Esophagus mucosa (tissue), 1 donor: Measurements from ENCODE around the gene PRKAG2. TPM values are rescaled to one million over a fixed set of nuclear protein-coding genes. Genes with fewer than 3 reads are reported as not detected.

ENCODE experiments used
- ATAC-seq: fragments of 200-7000 bp; cut with Tn5 transposase; one replicate; pipeline ENCODE4 v1.9.1; 2020
- total RNA-seq: library from RNA; stranded (reverse); gene quantifications from one replicate; pipeline ENCODE4 v1.2.4, GENCODE V29; 2023
- donor health status: DM: yes; HTN: yes; CAD: no.

The PRKAG2 gene
- total RNA-seq, 1 donor from 2014 or later: 9.5 TPM

DNA sequence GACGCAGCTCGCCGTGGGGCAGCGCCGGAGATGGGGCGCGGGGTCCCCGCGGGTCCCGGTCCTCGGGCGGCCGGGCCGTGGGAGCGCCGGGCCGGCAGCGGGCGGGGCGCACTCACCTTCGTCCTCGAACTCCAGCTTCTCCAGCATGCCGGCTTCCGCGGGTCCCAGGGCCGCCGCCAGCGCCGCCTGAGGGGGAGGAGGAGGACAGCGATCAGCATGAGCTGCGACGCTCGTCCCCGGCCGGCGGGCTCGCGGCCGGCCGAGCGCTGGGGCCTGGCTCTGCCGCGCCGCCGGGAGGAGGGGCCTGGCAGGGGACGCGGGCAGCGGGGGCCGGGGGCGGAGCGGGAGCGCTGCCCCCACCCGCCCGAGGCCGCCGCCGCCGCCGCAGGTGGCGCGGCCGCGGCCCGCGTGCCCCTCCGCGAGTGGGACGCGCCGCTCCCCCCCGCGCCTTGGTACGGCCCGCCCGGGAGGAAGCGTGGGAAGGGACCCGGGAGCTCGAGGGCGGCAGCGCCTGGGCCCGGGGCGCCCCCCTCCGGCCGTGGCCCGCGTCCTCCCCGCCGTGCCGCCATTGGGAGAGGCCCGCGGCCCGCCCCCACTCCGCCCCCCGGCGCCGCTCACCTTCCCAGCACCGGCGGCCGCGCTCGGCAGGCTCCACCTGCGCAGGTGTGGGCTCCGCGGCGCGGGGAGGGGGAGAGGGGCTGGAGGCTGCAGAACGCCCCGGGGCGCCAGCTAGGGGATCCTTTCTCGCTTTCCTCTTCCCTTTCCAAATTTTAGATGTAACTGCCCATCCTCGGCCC, 244.8 kb downstream of the PRKAG2 start:
- ATAC-seq: peak; percentile 93

DNA sequence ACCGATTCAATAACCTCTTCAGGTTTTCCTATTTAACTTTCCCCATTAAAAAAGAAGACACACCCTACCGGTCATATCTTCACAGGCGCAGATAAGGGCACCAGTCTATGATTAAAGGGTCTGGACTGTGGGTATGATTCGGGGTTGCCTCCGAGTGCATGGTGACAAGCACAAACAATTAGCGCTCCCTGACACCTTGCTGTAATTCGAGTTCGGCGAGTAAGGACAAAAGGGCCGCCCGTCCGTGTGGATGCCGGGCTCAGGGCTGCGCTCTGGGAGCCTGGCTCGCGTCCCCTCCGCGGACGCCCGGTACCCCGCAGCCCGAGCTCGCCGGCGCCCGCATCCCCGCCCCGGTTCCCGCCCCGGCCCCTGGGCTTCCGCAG, 245.4 kb downstream of the PRKAG2 start:
- ATAC-seq: peak; percentile 38

DNA sequence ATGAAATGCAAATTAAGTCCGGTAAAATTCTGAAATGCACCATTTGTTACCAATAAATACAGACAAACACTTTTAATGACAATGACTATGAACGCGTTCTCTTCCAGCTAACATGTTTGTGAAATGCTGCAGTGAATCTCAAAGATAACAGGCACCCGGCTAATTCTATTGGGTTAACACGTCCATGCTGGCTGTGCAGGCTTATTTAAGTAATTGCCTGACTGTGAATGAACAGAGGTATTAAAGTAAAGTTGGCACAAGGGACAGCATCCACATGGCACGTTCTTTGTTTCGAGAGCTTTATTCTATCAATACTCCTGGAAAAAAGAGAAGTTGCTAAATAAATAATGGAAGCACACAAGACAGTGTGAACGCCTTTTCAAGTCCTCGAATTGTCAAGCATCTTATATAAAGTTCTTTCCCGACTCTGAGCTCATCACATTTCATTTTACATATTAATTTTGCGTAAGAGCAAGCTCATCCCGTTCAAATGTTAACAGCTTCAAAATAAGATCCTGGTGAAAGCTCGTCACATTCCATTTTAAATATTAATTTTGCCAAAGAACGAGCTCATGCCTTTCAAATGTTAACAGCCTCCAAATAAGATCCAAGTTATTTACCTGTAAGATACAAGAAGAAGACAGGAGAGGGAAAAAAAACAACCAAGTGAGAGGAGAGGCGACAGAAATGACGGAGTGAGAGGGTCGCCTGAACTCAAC, 245.9 kb downstream of the PRKAG2 start:
- no peak for ATAC-seq

DNA sequence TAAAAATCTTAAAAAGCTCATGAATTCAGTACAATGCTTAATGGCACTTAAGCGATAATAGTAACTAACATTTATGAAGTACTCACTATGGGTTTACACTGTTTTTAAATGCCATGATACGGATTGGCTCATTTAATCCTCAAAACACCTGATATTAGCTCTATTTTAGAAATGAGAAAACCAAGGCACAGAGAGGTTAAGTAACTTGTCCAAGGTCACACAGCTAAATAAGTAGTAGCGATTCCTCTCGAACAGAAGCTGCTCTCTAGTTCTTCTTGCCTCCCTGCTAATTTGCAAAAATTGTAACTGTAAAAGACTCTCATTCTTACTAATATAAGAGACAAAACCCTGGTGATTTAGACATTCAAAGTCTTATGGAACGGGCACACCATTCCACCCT, 246.6 kb downstream of the PRKAG2 start:
- no peak for ATAC-seq

DNA sequence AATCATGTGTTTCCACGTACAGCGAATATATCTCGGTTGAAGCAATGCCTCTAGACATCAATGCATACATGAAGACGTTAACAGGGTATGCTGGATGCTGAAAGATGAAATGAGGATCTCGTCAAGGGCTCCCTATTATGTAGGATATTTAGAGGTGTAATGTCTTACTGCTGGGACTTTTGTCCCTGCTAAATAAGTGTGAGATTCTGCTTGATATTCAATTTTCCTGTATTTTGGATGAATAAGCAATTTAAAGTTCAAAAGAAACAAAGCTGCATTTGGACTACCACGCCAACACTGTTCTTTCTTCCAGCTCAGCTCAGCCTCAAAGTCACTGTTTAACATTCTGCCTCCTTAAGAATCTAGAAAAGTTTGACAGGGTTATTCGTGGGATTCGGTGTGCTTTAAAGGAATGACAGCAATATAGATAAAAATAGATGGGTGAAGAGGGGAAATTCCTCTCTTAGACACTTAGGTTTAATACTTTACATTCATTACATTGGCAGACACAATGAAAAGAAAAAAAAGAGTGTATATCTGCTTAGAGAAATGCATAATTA, 247.1 kb downstream of the PRKAG2 start:
- ATAC-seq: no peak

DNA sequence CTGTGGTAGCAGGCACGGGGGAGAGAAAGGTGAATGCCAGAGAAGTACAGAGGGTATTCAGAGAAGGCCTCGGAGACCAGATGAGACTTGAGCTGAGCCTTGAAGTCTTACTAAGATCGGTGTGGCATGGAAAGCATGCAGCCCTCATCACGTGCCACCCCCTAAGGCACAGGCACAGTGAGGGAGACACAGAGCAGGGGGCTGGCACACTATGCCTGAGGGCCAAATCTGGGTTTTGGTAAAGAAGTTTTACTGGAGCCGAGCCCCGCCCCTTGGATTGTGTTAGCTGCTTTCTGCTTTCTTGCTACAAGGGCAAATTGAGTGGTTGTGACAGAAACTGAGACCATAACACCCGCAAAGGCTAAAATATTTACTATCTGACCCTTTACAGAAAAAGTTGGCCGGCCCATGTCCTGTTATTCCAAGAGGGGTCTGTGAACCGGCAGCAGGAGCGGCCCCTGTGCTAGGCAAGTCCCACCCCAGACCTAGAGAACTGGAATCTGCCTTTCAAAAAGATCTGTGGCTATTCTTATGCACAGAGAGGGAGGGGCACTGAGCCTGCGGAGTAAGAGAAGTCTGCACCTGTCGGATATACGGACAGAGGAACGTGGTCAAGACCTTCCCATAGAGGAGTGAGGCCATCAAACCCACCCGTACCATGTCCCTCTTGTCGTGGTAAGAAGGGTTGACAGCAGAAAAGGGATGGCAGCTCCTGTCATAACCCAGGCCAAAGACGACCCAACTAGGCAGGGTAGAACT, 247.9 kb downstream of the PRKAG2 start:
- ATAC-seq: no peak

DNA sequence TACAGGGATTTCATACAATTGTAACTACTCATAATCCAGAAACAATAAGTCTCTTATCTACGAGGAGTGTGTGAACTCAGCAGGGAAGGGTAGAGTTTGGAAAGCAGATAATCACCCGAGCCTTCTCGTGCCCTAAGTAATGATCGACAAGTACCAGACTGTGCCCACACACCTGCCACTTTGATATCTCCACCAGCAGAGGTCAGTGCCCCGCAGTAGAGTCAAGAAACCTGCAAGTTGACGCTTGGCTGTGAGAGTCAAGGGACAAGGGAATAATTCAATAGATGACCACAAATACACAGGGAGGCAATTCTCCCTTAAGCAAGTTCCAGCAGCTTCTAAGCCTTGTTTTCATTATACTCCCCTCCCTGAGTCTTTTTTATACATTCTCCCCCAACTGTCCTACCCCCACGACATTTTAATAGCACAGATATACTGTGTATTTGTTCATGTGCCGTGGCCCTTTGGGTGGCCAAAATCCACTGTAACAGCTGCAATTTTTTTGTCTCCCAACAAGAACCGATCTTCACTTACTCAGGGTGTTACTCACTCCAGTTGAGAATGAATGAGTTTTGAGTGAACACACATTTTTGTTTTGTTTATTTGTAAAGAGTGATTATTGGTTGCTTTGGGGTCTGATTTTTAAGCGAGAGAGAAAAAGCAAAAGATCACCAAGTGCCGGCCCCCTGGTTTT, 250.3 kb downstream of the PRKAG2 start:
- peak; percentile 62 for ATAC-seq

DNA sequence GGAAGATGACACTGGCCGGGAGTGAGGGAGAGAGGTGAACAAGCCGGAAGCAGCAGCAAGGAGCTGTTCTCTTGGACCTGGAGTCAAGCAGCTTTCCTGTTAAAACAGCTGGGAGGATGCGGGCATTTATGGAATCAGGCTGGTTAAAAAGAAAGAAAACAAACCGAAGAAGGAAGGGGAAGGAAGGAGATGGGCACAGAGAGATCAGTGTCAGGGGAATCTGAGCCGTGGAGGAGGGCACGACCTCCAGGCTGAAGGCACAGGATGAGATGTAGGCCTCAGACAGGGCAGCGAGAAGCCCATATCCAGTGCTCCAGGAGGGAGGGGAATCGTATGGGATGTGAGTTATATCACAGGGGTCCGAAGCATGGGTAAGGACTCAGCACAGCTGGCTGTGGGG, 251.3 kb downstream of the PRKAG2 start:
- ATAC-seq: no peak

DNA sequence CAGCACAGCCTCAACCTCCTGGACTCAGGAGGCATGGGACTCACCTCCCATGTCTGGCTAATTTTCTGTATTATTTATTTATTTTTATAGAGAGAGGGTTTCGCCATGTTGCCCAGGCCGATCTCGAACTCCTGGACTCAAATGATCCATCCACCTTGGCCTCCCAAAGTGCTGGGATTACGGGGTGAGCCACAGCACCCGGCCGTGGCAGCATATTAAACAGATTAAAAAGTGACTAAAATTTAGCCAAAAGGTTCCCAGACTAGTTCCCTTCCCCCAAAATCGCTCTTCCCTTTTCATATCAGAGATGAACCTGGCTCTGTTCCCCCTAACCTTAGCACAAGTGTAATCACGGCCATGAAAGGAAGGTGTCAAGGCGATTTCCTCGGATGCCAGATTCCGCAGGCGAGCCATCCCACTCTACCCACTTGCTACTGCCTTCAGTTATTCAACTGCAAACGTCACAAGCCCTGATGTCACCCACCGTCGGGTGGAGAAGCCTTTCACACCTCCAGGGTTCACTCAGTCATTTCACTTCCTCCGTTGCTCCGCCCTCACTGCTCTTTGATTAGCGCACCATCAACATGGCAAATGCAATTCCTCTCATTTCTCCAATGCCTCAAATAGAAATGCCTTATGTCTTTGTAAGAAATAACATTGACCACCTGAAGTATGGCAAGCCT, 252.5 kb downstream of the PRKAG2 start:
- no peak for ATAC-seq

DNA sequence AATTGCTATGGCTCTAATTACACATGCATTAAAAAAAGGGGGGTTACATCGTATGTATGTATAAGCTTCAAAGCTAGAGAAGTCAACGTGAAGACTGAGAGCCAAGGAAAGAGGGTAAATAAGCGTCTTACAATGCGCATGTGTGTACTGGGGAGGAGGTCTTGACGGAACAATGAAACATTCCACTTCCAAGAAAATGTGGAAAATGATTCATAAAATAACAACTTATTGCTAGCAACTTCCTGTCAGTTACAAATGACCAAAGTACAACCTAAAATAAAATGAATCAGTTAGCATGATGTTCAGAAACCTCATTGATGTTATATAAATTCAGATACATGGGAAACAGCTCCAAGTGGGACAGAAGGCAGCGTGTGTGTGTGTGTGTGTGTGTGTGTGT, 253.1 kb downstream of the PRKAG2 start:
- no peak for ATAC-seq

DNA sequence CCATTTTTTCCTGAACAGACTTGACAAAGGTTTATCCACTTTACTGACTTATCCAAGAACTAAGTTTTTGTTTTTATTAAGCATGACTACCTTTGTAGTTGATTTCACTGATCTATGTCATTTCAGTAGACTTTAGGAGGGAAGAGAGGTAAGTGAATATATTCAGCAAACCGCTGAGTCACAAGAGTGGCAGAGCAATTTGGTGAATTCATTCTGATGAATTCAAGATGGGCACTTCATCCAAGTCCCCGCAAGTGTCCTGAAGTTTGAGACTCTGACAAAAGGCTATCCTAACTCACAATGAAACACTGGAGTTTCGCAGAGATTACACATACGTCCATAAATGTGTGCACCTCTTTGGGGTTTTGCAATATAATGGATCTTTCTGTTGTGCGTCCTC, 255.0 kb downstream of the PRKAG2 start:
- ATAC-seq: no peak

DNA sequence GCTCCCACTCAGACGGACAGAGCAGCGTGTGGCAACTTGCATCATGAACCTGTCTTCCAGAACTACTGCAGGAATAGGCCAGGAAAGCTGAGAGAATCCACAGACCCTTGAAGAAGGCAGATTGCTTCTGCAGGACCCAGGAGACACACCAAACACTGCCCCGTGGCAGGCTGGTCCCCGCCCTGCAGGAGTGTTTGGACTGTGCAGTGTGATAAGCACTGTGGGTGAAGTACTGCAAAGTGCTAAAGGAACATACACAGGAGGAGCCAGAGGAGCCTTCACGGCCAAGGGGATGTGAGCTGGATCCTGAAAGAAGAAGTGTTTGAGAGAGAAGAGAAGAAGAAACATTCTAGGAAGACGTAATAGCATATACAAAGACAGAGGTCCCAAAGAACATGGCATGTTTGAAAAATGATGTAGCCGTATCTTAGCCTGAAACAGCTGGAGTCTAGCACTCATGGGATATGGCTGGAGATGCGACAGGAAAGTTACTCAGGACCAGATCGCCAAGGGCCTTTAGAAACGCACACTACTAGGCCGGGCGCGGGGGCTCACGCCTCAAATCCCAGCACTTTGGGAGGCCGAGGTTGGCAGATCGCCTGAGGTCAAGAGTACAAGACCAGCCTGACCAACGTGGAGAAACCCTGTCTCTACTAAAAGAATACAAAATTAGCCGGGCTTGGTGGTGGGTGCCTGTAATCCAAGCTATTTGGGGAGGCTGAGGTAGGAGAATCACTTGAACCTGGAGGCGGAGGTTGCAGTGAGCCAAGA, 260.3 kb downstream of the PRKAG2 start:
- ATAC-seq: no peak

DNA sequence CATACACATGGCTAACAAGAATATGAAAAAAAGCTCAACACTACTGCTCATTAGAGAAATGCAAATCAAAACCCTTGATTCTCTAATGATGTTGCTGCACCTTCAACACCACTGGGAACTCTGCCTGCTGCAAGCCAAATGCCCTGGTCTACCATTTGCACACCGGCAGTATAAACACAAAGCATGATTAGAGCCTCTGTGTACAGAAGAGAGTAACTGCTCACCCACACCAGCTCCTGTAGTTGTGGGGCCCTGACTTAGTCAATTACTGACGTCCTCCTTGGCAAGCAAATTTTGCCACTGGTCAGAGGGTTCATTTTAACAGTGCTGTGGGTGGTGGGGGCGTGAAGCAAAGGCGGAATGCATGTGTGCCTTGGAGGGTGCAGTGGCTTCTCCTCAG, 261.1 kb downstream of the PRKAG2 start:
- ATAC-seq: no peak

DNA sequence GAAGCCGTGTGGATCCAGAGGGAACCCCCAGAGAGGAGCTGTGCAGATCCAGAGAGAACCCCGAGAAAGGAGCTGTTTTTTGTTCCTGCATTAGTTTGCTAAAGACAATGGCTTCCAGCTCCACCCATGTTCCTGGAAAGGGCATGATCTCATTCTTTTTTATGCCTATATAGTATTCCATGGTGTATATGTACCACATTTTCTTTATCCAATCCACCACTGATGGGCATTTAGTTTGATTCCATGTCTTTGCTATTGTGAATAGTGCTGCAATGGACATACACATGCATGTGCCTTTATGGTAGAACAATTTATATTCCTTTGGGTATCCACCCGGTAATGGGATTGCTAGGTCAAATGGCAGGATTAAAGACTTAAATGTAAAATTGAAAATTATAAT, 261.9 kb downstream of the PRKAG2 start:
- no peak for ATAC-seq

DNA sequence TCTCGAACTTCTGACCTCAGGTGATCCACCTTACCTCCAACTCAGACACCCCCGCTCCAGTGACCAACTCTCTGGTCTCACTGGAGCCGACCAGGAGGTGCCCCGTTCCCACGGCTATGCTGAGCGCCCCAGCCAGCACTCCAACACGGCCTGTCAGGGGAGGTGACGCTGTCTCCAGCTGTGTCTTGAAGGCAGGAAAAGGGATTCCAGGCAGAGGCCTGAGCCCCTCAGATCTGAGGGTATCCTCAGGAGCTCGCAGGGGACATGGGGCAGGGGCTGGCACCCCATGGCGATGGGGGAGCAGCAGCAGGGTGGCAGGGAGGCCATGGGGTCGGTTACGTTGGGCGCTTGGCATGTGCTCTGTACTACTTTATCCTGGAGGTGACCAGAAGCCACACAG, 262.9 kb downstream of the PRKAG2 start:
- no peak for ATAC-seq

DNA sequence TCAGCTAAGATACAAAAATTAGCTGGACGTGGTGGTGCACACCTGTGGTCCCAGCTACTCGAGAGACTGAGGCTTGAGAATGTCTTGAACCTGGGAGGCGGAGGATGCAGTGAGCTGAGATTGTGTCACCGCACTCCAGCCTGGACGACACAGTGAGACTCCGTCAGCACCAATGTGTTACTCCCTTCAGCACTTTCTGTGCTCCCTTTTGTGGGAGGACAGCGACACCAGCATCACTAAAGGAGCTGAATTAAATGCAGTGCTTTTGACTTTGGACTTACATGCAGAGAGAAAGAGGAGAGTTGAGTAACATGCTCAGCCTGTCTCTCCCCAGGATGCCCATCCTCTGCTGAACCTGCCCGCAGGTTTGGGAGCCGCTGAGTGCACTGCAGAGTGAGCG, 265.0 kb downstream of the PRKAG2 start:
- no peak for ATAC-seq

DNA sequence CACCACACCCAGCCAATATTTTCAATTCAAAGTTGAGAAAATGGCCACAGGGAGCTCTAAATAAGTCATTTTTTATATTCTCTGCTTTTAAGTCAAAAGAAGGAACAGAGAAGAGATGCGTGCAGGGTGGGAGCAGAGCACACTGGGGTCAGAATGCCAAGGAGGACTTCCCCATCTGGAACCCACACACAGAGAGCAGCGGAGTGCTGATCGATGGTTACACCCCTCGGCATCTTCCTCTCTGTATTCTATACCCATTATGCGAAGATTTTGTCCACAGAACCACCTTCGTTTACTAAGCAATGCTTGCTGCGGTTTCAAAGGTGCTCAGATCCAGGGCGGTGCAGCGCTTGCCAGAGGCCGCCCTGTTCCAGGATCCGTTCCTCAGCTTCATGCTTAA, 265.9 kb downstream of the PRKAG2 start:
- ATAC-seq: no peak

DNA sequence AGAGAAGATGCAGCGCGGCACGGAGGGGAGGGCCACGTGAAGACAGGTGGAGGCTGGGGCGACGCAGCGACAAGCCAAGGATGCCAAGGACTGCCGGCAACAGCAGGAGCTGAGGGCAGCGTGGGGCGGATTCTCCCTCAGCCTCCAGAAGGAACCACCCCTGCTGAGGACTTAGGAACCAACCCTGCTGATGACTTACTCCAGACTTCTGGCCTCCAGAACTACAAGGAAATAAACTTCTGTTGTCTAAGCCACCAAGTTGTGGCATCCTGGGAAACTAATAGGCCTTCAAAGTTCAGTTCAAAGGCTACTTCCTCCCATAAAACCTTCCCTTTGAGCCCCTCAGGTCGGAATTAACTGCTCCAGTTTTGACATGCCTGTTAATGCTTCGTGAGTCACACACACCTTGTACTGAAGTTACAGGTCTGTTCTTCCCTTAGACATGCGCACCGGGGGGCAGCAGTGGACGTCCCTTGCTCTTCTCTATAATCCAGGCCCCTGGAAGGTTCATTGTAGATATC, 268.8 kb downstream of the PRKAG2 start:
- peak; percentile 87 for ATAC-seq

DNA sequence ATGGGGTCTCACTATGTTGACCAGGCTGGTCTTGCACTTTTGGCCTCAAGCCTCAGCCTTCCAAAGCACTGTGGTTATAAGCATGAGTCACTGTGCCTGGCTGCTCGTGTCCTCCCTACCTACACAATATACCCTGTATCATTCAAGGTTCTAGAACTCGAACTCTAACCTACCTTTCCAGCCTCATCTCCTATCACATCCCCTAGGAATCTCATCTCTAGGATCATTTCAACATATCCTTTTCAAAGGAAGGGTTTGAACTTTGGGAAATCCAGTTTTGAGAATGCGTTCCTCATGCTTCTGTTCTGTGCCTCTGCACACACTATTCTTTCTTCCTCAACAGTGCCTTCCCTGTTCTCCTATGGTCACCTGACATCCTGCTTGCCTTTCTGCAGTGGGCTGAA, 269.4 kb downstream of the PRKAG2 start:
- ATAC-seq: no peak

DNA sequence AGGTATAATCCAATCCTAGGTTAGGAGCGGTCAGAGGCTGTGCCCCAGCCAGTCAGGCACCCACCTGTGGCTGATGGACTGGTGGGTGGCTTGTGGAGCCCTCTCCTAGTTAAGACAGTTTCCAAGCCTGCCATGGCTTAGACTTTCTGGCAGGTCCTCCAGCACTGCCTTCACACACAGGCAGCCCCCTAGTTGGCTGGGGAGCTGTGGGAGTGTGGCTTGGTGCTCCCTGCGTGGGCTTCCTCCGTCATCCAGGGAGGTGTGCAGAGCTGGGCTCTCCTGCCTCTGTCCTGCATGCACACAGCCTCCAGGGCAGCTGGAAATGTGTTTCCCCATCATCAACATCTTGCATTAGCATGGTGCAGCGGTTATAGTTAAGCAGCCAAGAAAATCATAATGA, 273.0 kb downstream of the PRKAG2 start:
- ATAC-seq: no peak
